Transverse colon (tissue), 4 donors: Measurements from ENCODE around the gene PLGLB2. TPM values are rescaled to one million over a fixed set of nuclear protein-coding genes. Genes with fewer than 3 reads are reported as not detected.
"Not testable (repeated sequence)": the region's sequence is repeated elsewhere in the genome, so short reads cannot be mapped to it uniquely, and the experiment has no call there.

Experiments
- DNase-seq: peaks from one replicate; pipeline ENCODE4 v3.0.0-alpha.2; 2019
- H3K27ac ChIP-seq, 4 donors: fragments of 200-600 bp; sonication (generic); 2 replicates each; pipeline ENCODE4 v1.5.1; 2016 to 2018; ENCODE audit warnings: inconsistent platforms in 4 of 4
- H3K27me3 ChIP-seq: fragments of 200-600 bp; sonication (generic); 2 replicates; pipeline ENCODE4 v1.5.1; 2017; ENCODE audit warnings: inconsistent platforms
- H3K36me3 ChIP-seq, 4 donors: fragments of 200-600 bp; sonication (generic); 2 replicates each; pipeline ENCODE4 v1.5.1; 2017 to 2019; ENCODE audit warnings: inconsistent platforms in 4 of 4
- H3K4me1 ChIP-seq, 4 donors: fragments of 200-600 bp; sonication (generic); 2 replicates each; pipeline ENCODE4 v1.5.1; 2017 to 2020; ENCODE audit warnings: inconsistent platforms in 4 of 4
- H3K4me3 ChIP-seq, 4 donors: fragments of 200-600 bp; sonication (generic); 1 replicate in 1 of 4; 2 replicates in 3 of 4; pipeline versions ENCODE4 v1.5.1 to v1.6.1; 2017 to 2019; ENCODE audit warnings: inconsistent platforms in 4 of 4
- H3K9me3 ChIP-seq, 2 donors: fragments of 200-600 bp; sonication (generic); 2 replicates each; pipeline ENCODE4 v1.5.1; 2017 to 2019; ENCODE audit warnings: inconsistent platforms in 2 of 2
- WGBS, 2 donors: methylation state at CpG; one replicate each; pipeline ENCODE4 v1.1.5; 2018; ENCODE audit warnings: low coverage in 1 of 2; 5-methylcytosine and 5-hydroxymethylcytosine counted together
- in situ Hi-C, 4 donors: fragments of 200-750 bp; cut with MboI; loops; one replicate each; pipeline versions ENCODE4 v1.15.0 to v1.15.1; 2017; ENCODE audit warnings: low sequenced_read_pairs in 3 of 4, low pct_ligation_motif_present in 1 of 4, low pct_unique_long_range_greater_than_20kb in 1 of 4
- intact Hi-C: fragments of 100-400 bp; cut with DNase I; formaldehyde crosslinking; loops from one replicate; pipeline ENCODE4 v1.15.1; 2023; ENCODE audit warnings: low total_unique reads
- total RNA-seq, 4 donors: library from RNA; depleted of rRNA; stranded (reverse); fragments of >200 nt; gene quantifications; one replicate each; pipeline ENCODE4 v1.1.0, GENCODE V29; 2016

The PLGLB2 gene
- total RNA-seq, 4 donors from 2014 or later = 0.82 to 8.8 (median 6.2) TPM; not detected in 1

GRCh38 chr2:87754759-87755158 lies 6.9 kb downstream of the PLGLB2 start:
- H3K36me3 ChIP-seq, H3K4me1 ChIP-seq, H3K27me3 ChIP-seq, H3K27ac ChIP-seq, in situ Hi-C loops, H3K4me3 ChIP-seq, intact Hi-C loops, DNase-seq, H3K9me3 ChIP-seq: not testable (repeated sequence)
- 40 to 57% methylated on average over 1 to 3 of the region's 4 CpGs for WGBS, 2 donors

Other genes starting within 250 kb of the PLGLB2 start
- 1 to 10 TPM in 2 of 4 donors, not detected in 2; 4.0 to 9.7 TPM for gene RGPD2, start 77.7 kb downstream of the PLGLB2 start, total RNA-seq